HepG2 (cell line): ENCODE measurements around the gene ABCD1. TPM values are rescaled to one million over a fixed set of nuclear protein-coding genes. Genes with fewer than 3 reads are reported as not detected.

Experiments
- CREBL2 ChIP-seq: sonication (generic); formaldehyde crosslinking; IDR thresholded peaks from 2 replicates; pipeline ENCODE4 v1.8.1; 2023; ENCODE audit warnings: missing genetic modification reagents, mild to moderate bottlenecking, borderline replicate concordance
- GATAD2A ChIP-seq: IDR thresholded peaks from 2 replicates; pipeline ENCODE4 v1.6.1; 2016
- HMG20B ChIP-seq: conservative IDR thresholded peaks from 2 replicates; pipeline ENCODE4 v1.6.1; 2016; ENCODE audit warnings: missing genetic modification reagents, missing compliant biosample characterization
- HNRNPL ChIP-seq: fragments of 200-400 bp; formaldehyde crosslinking; IDR thresholded peaks from 2 replicates; pipeline ENCODE4 v1.6.1; 2017; ENCODE audit warnings: mild to moderate bottlenecking, low read depth, low read length
- HOXA7 ChIP-seq: sonication (generic); formaldehyde crosslinking; IDR thresholded peaks from 2 replicates; pipeline ENCODE4 v1.8.1; 2022; ENCODE audit warnings: mild to moderate bottlenecking, missing genetic modification reagents, moderate library complexity
- IRF2 ChIP-seq: IDR thresholded peaks from 2 replicates; pipeline ENCODE4 v1.6.1; 2018; ENCODE audit warnings: missing genetic modification reagents, missing compliant biosample characterization
- KDM2A ChIP-seq: sonication (generic); formaldehyde crosslinking; IDR thresholded peaks from 2 replicates; pipeline ENCODE4 v1.4.0; 2020; ENCODE audit warnings: low read depth, missing genetic modification reagents, borderline replicate concordance
- RBFOX2 ChIP-seq: fragments of 200-400 bp; formaldehyde crosslinking; IDR thresholded peaks from 2 replicates; pipeline ENCODE4 v1.6.1; 2017; ENCODE audit warnings: low read depth, mild to moderate bottlenecking, low read length
- RFX5 ChIP-seq: IDR thresholded peaks from 2 replicates; pipeline ENCODE4 v1.6.1; 2011; ENCODE audit warnings: low read depth, low read length, improper control_type of control experiment
- SALL1 ChIP-seq: sonication (generic); formaldehyde crosslinking; IDR thresholded peaks from 2 replicates; pipeline ENCODE4 v1.8.0; 2022; ENCODE audit warnings: mild to moderate bottlenecking, missing genetic modification reagents
- SKI ChIP-seq: fragments of 450-650 bp; IDR thresholded peaks from one replicate; pipeline ENCODE4 v1.6.1; 2018; ENCODE audit warnings: mild to moderate bottlenecking; ENCODE audit not compliant: partially characterized antibody
- SMARCC2 ChIP-seq: fragments of 450-650 bp; IDR thresholded peaks from 2 replicates; pipeline ENCODE4 v1.6.1; 2017; ENCODE audit warnings: antibody characterized with exemption, mild to moderate bottlenecking
- TP53 ChIP-seq: sonication (generic); formaldehyde crosslinking; conservative IDR thresholded peaks from 2 replicates; pipeline ENCODE4 v1.4.0; 2020; ENCODE audit warnings: missing genetic modification reagents
- XRCC5 ChIP-seq: fragments of 200-400 bp; formaldehyde crosslinking; optimal IDR thresholded peaks from 2 replicates; pipeline ENCODE3; 2017; ENCODE audit warnings: mild to moderate bottlenecking, low read length
- ZNF350 ChIP-seq: sonication (generic); formaldehyde crosslinking; IDR thresholded peaks from 2 replicates; pipeline ENCODE4 v1.4.0; 2020; ENCODE audit warnings: mild to moderate bottlenecking, low read depth, missing genetic modification reagents, borderline replicate concordance
- ZNF605 ChIP-seq: sonication (generic); formaldehyde crosslinking; IDR thresholded peaks from 2 replicates; pipeline ENCODE4 v1.8.0; 2022; ENCODE audit warnings: mild to moderate bottlenecking, missing genetic modification reagents
- ZNF720 ChIP-seq: sonication (generic); formaldehyde crosslinking; IDR thresholded peaks from 2 replicates; pipeline ENCODE4 v1.4.0; 2020; ENCODE audit warnings: missing genetic modification reagents
- polyA plus RNA-seq, 8 experiments: library from polyadenylated mRNA; depleted of rRNA in 3 of 8; stranded (reverse) in 7 of 8; unstranded in 1 of 8; fragments of >200 nt; fragmentation: Illumina TruSeq in 4 of 8; extraction: Trizol in 4 of 8; gene quantifications; 2 replicates each; pipeline versions ENCODE4 v1.2.1 to v1.2.3, GENCODE V29; 2011 to 2016; ENCODE audit warnings: low read depth in 4 of 8, missing spikeins in 1 of 8, mixed read lengths in 1 of 8; ENCODE audit not compliant: insufficient read depth in 1 of 8
- total RNA-seq, 5 experiments: library from RNA; depleted of rRNA; stranded (reverse); fragments of >200 nt; fragmentation: Illumina TruSeq; extraction: Trizol; gene quantifications; 2 replicates each; pipeline ENCODE4 v1.2.3, GENCODE V29; 2016; ENCODE audit warnings: low read depth in 1 of 5
- TF ChIP-seq, protein P1 (sequence below): sonication (generic); formaldehyde crosslinking; IDR thresholded peaks from 2 replicates; pipeline ENCODE4 v1.9.0; 2022; ENCODE audit warnings: missing genetic modification reagents, mild to moderate bottlenecking, borderline replicate concordance
- TF ChIP-seq, protein P2 (sequence below): sonication (generic); formaldehyde crosslinking; IDR thresholded peaks from 2 replicates; pipeline ENCODE4 v1.8.1; 2023; ENCODE audit warnings: mild to moderate bottlenecking, missing genetic modification reagents
- TF ChIP-seq, protein P3 (sequence below): sonication (generic); formaldehyde crosslinking; IDR thresholded peaks from 2 replicates; pipeline ENCODE4 v1.5.0; 2020; ENCODE audit warnings: mild to moderate bottlenecking, missing genetic modification reagents, moderate library complexity

The ABCD1 gene
- total and polyA plus RNA-seq, 2 of the 13 experiments (the other 11 are each of a cell fraction or from before 2014, with no cell fraction given), result 11.4 to 15.9 TPM

DNA sequence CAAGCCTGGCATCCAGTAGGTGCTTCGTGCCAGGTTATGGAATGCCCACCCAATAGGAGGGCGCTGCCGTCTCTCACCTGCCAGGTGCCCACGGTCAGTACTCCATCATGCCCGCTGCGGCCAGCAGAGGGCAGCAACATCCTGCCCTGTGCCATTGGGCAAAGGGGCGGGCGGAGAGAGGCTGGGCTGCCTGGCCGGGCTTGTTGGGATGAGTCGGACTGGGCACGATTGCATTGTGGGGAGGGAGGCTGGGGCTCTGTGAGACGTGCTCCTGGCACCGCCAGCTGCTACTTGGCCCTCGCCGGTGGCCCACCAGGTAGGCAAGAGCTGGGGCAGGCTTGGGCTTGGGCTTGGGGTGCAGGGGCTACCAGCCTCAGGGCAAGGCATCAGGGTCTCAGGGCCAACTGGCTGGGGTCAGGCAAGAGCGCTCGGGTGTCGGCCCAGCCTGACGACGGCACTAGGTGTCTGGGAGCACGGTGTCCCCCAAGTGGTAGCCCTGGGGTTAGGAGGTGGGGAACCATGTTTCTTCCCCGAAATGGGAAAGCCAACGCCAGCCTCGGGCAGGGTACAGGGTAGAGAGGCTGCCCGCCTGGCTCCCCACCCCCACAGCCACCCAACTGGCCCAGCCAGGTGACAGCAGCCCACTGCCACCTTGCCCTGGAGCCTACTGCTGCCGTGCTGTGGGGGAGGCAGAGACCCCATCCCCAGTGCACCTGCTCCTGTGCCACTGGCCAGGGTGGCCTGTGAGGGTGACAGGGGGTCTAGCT lies 39.5 kb downstream of the ABCD1 start, which contains the start of gene PLXNB3 (continued):
- TF ChIP-seq ZNF350 (CRISPR knock-in tag) (no peak), XRCC5 (peak; percentile 73), SKI (no peak), TP53 (no peak), HMG20B (CRISPR knock-in tag) (0 out of 2 replicates have a peak, but pooled peaks have one; percentile 38), HOXA7 (CRISPR knock-in tag) (no peak), SALL1 (0 out of 2 replicates have a peak, but pooled peaks have one; percentile 0), HNRNPL (peak; percentile 100), RBFOX2 (peak; percentile 59; the same call in 1 of the 2 replicates), GATAD2A (CRISPR knock-in tag) (peak; percentile 54), RFX5 (no peak), ZNF720 (CRISPR knock-in tag) (no peak), ZNF605 (0 out of 2 replicates have a peak, but pooled peaks have one; percentile 42), CREBL2 (CRISPR knock-in tag) (no peak), KDM2A (CRISPR knock-in tag) (peak; percentile 65; the same call in 1 of the 2 replicates), IRF2 (CRISPR knock-in tag) (peak; percentile 16; the same call in 1 of the 2 replicates), SMARCC2 (no peak)
- TF ChIP-seq, protein P1, sequence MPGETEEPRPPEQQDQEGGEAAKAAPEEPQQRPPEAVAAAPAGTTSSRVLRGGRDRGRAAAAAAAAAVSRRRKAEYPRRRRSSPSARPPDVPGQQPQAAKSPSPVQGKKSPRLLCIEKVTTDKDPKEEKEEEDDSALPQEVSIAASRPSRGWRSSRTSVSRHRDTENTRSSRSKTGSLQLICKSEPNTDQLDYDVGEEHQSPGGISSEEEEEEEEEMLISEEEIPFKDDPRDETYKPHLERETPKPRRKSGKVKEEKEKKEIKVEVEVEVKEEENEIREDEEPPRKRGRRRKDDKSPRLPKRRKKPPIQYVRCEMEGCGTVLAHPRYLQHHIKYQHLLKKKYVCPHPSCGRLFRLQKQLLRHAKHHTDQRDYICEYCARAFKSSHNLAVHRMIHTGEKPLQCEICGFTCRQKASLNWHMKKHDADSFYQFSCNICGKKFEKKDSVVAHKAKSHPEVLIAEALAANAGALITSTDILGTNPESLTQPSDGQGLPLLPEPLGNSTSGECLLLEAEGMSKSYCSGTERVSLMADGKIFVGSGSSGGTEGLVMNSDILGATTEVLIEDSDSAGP, result peak; percentile 45; the same call in 1 of the 2 replicates
- TF ChIP-seq, protein P2, sequence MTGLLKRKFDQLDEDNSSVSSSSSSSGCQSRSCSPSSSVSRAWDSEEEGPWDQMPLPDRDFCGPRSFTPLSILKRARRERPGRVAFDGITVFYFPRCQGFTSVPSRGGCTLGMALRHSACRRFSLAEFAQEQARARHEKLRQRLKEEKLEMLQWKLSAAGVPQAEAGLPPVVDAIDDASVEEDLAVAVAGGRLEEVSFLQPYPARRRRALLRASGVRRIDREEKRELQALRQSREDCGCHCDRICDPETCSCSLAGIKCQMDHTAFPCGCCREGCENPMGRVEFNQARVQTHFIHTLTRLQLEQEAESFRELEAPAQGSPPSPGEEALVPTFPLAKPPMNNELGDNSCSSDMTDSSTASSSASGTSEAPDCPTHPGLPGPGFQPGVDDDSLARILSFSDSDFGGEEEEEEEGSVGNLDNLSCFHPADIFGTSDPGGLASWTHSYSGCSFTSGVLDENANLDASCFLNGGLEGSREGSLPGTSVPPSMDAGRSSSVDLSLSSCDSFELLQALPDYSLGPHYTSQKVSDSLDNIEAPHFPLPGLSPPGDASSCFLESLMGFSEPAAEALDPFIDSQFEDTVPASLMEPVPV (CRISPR knock-in tag), result no peak
- TF ChIP-seq, protein P3, sequence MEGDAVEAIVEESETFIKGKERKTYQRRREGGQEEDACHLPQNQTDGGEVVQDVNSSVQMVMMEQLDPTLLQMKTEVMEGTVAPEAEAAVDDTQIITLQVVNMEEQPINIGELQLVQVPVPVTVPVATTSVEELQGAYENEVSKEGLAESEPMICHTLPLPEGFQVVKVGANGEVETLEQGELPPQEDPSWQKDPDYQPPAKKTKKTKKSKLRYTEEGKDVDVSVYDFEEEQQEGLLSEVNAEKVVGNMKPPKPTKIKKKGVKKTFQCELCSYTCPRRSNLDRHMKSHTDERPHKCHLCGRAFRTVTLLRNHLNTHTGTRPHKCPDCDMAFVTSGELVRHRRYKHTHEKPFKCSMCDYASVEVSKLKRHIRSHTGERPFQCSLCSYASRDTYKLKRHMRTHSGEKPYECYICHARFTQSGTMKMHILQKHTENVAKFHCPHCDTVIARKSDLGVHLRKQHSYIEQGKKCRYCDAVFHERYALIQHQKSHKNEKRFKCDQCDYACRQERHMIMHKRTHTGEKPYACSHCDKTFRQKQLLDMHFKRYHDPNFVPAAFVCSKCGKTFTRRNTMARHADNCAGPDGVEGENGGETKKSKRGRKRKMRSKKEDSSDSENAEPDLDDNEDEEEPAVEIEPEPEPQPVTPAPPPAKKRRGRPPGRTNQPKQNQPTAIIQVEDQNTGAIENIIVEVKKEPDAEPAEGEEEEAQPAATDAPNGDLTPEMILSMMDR (CRISPR knock-in tag), result peak; percentile 96
